ENCODE data around the gene PRSS8.
"Not testable (repeated sequence)": the region's sequence is repeated elsewhere in the genome, so short reads cannot be mapped to it uniquely, and the experiment has no call there.

PRSS8 gene

DNA sequence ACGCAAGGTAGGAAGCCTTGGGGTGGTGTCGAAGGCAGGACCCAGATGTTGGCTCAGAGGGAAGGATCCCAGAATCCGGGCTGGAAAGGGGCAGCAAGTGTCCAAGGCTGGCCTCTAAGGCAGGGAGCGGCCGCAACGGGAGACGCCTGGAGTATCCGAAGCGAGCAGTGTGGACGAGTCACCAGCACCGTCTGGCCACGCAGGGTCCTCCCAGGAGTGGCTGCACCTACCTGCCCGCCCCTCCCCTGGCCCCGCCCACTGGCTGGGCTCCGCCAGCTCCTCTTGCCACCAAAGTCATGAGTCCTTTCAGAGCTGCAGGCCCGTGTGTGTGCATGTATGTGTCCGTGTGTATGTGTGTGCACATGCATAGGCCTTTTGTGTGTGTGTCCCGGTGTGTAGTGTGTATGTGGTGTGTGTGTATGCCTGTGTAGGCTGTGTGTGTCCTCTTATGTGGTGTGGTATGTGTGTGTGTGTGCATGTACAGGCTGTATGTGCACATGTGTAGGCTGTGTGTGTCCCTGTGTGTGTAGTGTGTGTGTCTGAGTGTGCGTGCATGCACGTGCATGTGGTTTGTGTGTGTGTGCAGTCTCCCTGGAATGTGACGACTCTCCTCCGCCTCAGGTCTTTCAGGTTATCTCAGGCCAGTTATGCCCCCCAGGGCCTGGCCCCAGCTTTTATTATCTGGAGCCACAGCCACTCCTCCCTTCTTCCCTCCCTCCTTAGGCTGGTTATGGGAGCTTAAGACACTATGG lies at the start of gene PRSS8:
TSS of gene PRSS8 (minus strand) at position 193 of the 752 bp plus-strand sequence. CDS start 229 bp downstream, outside the sequence.
- DNase-seq (ENCODE audit: low read depth), result no peak

DNA sequence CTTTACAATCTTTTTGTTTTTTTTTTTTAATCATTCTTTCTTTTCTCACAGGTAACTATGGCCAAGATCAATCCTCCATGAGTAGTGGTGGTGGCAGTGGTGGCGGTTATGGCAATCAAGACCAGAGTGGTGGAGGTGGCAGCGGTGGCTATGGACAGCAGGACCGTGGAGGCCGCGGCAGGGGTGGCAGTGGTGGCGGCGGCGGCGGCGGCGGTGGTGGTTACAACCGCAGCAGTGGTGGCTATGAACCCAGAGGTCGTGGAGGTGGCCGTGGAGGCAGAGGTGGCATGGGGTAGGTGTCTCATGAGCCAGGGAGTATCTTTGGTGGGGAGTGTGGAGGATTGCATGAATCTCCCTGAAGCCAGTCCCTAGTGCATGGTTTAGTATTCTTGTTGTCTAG lies 49.4 kb upstream of the PRSS8 start:
- no peak for DNase-seq (ENCODE audit: low read depth)

- no peak for DNase-seq (ENCODE audit: low read depth)
These were observed 48.2 kb upstream of the PRSS8 start for GRCh38 chr16:31183432-31184428.

GRCh38 chr16:31182391-31182790 lies 46.9 kb upstream of the PRSS8 start:
- DNase-seq (ENCODE audit: low read depth), result no peak

DNA sequence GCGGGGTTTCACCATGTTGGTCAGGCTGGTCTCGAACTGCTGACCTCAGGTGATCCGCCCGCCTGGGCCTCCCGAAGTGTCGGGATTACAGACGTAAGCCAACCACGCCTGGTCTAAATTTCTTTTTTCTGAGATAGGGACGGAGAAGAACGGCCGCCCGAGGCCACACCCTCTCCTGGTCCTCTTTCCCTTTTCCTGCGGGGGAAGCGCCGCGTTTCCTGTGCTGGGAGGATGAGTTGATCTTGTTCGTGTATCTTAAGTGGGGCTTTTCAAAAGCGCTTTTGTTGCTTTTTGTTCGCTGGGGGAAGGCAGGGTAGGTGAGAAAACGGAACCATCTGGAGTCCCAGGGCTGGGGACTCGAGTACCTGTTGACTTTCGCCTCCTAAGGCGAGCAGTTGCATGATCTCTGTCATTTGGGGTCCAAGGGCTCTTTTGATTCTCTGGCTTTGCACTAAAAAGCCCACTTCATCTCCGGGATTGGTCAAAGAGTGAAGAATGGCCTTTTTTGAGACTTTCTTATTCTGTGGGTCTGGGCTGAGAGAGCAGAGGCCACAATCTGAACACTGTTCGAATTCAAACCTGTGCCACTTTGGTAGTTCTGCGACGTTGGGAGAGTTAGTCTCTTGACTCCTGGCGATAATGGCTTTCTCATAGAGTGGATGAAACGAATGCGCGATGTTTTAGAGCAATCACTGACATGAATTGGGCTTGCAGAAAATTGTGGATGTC lies 45.7 kb upstream of the PRSS8 start:
- DNase-seq (ENCODE audit: low read depth), result no peak

DNA sequence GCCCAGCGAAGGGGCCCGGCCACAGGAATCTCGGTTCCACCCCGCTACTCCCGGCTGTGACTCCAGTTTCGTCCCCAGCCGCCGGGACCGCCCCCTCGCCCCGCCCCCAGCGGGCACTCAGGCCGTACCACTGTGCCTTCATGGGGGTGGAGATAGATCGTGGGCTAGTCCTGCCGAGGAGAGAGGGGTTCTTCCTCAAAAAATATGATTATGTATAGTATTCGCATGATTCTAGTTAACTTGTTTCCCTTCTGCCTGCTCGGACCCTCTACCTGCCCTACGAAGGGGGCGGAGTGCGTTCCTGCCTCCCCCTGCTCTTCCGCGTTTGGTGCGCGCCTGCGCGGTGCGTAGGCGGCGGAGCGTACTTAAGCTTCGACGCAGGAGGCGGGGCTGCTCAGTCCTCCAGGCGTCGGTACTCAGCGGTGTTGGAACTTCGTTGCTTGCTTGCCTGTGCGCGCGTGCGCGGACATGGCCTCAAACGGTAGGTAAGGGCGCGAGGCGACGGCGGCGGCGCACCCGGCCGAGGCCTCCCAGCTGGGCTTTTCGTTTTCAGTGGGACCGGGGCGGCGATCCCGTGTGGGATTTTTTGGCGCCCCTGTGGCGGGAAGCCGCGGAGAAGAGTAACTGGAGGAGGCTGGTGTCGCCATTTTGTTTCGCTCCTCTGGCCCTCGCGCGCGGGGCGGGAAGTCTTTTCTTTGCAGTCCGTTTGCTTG lies 44.4 kb upstream of the PRSS8 start, which contains the start of gene FUS:
TSS of gene FUS (plus strand) at position 393 of the 713 bp plus-strand sequence. CDS start at position 469, 76 bp downstream.
- DNase-seq (ENCODE audit: low read depth), result peak; percentile 88

DNA sequence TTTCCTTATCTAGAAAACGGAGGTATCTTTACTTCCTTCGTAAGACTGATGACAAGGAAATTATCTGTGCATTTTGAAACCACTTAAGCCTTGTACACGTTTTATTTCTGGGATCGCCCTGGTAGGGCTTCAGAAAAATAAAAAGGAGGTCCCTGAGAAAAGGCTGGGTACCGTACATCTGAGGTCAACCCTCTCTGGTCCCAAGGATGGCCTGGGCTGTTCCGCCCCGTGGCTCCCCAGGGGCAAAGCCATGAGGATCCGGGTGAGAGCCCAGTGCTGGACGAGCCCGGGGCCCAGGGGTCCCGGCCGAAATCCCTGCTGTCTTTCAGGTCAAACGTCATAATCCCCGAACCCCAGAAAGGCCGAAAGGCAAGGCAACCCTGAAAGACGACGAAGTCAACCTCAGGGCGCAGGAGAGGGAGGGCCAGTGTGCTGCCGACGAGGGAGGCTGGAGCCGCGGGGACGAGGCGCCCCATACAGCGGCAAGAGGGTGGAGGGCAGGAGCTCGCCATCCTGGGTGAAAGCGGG lies 43.8 kb upstream of the PRSS8 start:
- no peak for DNase-seq (ENCODE audit: low read depth)

- no peak for DNase-seq (ENCODE audit: low read depth)
These were observed 41.6 kb upstream of the PRSS8 start for GRCh38 chr16:31177136-31177535.

GRCh38 chr16:31170048-31170447 lies 34.5 kb upstream of the PRSS8 start:
- not testable (repeated sequence) for DNase-seq (ENCODE audit: low read depth)

- no peak for DNase-seq (ENCODE audit: low read depth)
These were observed 33.3 kb upstream of the PRSS8 start for GRCh38 chr16:31168848-31169247.

DNA sequence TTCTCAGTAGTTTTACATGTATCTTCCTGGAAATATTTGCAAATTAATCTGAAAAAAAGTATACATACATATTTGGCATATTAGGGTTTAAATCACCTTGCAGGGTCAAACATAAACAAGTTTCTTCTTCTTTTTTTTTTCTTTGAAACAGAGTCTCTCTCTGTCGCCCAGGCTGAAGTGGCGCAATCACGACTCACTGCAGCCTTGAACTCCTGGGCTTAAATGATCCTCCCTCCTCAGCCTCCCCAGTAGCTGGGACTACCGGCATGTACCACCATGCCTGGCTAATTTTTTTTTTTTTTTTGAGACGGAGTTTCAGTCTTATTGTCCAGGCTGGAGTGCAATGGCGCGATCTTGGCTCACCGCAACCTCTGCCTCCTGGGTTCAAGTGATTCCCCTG lies 31.8 kb upstream of the PRSS8 start:
- no peak for DNase-seq (ENCODE audit: low read depth)

- no peak for DNase-seq (ENCODE audit: low read depth)
These were observed 21.6 kb upstream of the PRSS8 start for GRCh38 chr16:31157136-31157535.

DNA sequence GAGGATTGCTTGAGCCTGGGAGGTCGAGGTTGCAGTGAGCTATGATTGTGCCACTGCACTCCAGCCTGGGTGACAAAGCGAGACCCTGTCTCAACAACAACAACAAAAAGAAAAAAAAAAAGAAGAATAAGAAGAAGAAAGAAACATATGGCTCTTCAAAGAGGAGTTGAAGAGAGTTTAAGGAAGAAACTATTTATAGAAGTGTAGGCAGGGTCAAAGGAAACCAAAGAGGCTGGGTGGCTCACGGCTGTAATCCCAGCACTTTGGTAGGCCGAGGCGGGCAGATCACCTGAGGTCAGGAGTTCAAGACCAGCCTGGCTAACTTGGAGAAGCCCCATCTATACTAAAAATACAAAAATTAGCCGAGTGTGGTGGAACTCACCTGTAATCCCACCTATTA lies 15.4 kb upstream of the PRSS8 start:
- not testable (repeated sequence) for DNase-seq (ENCODE audit: low read depth)

GRCh38 chr16:31149894-31150890 lies 14.7 kb upstream of the PRSS8 start, which contains the start of gene PRSS36:
Gene PRSS36 (minus strand): TSS chr16:31150066. CDS start chr16:31150035, 31 bp downstream.
- no peak for DNase-seq (ENCODE audit: low read depth)

- DNase-seq (ENCODE audit: low read depth), result no peak
These were observed 13.8 kb upstream of the PRSS8 start for GRCh38 chr16:31149332-31149731.

- DNase-seq (ENCODE audit: low read depth), result no peak
These were observed 13.4 kb upstream of the PRSS8 start for GRCh38 chr16:31148896-31149295.

- no peak for DNase-seq (ENCODE audit: low read depth)
These were observed 12.8 kb upstream of the PRSS8 start for GRCh38 chr16:31148281-31148728.

GRCh38 chr16:31147574-31147973 lies 12.0 kb upstream of the PRSS8 start:
- no peak for DNase-seq (ENCODE audit: low read depth)

- DNase-seq (ENCODE audit: low read depth), result no peak
These were observed 10.0 kb upstream of the PRSS8 start for GRCh38 chr16:31145398-31145990.

Data from stimulated activated CD8-positive, alpha-beta memory T cell treated with anti-CD3 and anti-CD28 coated beads, Interleukin-15, amount 100 ng/mL, for 24 hours (primary cell).